Aortic smooth muscle cell (primary cell): ENCODE measurements around the gene RIMS1. TPM values are rescaled to one million over a fixed set of nuclear protein-coding genes. Genes with fewer than 3 reads are reported as not detected.

Experiments used
- total RNA-seq: library from RNA; depleted of rRNA; stranded (reverse); fragments of >200 nt; gene quantifications from 2 replicates; pipeline ENCODE4 v1.2.3, GENCODE V29; 2014

RIMS1 gene, protein sequence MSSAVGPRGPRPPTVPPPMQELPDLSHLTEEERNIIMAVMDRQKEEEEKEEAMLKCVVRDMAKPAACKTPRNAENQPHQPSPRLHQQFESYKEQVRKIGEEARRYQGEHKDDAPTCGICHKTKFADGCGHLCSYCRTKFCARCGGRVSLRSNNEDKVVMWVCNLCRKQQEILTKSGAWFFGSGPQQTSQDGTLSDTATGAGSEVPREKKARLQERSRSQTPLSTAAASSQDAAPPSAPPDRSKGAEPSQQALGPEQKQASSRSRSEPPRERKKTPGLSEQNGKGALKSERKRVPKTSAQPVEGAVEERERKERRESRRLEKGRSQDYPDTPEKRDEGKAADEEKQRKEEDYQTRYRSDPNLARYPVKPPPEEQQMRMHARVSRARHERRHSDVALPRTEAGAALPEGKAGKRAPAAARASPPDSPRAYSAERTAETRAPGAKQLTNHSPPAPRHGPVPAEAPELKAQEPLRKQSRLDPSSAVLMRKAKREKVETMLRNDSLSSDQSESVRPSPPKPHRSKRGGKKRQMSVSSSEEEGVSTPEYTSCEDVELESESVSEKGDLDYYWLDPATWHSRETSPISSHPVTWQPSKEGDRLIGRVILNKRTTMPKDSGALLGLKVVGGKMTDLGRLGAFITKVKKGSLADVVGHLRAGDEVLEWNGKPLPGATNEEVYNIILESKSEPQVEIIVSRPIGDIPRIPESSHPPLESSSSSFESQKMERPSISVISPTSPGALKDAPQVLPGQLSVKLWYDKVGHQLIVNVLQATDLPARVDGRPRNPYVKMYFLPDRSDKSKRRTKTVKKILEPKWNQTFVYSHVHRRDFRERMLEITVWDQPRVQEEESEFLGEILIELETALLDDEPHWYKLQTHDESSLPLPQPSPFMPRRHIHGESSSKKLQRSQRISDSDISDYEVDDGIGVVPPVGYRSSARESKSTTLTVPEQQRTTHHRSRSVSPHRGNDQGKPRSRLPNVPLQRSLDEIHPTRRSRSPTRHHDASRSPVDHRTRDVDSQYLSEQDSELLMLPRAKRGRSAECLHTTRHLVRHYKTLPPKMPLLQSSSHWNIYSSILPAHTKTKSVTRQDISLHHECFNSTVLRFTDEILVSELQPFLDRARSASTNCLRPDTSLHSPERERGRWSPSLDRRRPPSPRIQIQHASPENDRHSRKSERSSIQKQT (N-terminal part only)
- 2.2 and 8.0 TPM in 2 replicates for total RNA-seq

DNA sequence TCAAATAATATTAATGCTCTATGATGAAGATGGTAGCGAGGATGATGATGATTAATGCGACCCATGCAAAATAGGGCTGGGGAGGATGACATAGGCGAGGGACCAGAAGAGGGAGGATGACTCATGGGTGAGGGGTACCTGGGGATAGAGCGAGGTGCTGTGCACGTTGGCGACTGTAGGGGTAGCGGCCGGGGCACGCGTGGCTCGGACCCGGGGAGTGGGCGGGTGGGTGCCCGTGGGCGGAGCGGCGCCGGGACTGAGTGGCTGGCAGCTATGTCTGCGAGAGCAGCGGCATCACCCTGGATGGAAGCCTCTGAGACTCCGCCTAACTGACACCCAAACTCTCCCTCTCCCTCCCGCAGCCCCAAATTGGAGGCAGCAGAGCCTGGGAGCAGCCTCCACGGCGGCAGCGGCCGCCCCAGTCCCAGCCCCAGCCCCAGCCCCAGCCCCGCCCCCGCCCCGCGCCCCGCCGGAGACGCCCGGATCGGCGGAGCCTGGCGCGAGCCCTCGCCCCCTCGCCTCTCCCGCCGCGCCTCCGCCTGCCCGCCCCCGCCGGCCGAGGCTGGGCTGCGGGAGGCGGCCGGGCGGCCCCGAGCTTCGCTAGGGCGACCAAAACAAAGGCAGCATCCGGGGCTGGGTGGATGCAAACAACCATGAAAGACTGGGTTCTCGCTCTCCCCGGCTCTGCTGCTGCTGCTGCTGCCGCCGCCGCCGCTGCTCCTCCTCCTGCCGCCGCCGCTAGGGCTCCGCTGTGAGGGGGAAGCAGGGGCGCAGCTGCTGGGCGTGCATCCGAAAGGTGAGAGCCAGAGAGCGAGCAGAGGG lies at the start of gene RIMS1:
Gene RIMS1, plus strand, starts transcription at position 367 of the 822 bp plus-strand sequence. CDS start 474 bp downstream, outside the sequence.

